Renal pelvis (tissue), 4 donors: ENCODE data around the gene ENDOU. TPM values are rescaled to one million over a fixed set of nuclear protein-coding genes. Genes with fewer than 3 reads are reported as not detected.
A peak's percentile ranks its signal among the peaks of the same experiment; 100 is the strongest.

Source experiments
- DNase-seq: peaks from one replicate; pipeline ENCODE4 v3.0.0-alpha.2; 2013
- polyA plus RNA-seq, 3 donors: library from polyadenylated mRNA; unstranded; fragments of 120-200 nt; gene quantifications; one replicate each; pipeline ENCODE4 v1.2.1, GENCODE V29; 2013; ENCODE audit not compliant: insufficient read length in 3 of 3

Gene ENDOU
- polyA plus RNA-seq, 3 donors: 0.26 to 0.48 (median 0.46) TPM

DNA sequence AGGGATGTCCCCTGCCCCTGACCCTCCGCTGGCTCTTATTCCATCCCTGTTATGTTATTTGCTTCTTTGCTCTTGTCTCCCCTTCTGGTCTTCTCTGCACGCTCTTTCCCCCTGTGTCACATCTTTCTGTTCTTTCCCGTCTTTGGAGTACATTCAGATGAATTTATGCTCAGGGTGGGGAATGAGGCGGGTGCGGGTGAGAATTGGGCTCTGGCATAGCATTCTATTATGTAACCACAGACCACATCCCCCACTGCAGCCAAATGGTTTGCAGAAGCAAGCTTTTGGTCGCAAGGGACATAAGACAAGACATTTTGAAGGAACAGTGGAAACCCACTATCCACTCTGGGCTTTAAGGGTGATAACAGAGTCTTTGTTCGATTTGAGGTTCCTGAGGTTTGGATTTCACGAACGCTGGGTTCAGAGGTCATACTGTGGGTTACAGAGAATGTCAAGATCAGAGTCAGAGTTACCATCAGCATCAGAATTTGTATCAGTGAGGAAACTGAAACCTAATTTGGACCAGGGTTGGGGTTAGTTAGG is 3.8 kb downstream of the ENDOU start:
- DNase-seq: no peak

GRCh38 chr12:47718531-47718930 is 6.8 kb downstream of the ENDOU start:
- no peak for DNase-seq

DNA sequence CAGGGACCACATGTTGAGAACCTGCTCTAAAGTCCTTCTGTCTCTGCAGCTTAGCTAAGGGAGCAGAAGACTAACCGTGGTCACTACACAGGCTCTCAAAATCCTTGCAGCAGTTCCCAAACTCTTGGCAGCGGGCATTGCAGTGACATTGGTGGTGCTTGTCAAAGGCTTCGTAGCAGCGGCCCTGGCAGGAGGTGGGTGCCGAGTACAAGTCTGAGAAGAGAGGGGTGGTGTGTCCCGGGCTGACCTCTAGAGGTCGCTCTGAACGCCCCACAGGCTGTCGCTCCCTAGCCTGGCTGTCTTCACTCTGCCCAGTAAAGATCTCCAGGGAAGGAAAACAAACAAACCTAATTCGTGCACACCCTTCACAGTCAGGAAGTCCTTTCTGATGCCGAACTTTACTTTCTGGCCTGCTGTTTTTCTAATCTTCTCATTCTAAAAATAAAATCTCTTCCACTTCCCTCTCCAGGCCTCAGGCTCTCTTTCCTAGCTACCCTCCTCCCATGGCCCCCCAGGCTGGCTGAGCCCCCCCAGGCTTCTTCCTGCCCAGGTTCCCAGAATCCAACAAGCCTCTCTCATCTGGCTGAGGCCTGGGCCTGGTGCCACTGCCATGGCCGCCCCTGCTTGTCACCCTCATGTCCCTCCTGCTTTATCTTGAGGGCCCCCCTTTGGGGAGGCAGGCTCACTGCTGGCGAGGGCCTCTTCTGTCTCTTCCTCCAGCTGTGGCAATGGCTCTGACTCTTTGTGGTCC is 7.7 kb downstream of the ENDOU start:
- peak; percentile 77 for DNase-seq

DNA sequence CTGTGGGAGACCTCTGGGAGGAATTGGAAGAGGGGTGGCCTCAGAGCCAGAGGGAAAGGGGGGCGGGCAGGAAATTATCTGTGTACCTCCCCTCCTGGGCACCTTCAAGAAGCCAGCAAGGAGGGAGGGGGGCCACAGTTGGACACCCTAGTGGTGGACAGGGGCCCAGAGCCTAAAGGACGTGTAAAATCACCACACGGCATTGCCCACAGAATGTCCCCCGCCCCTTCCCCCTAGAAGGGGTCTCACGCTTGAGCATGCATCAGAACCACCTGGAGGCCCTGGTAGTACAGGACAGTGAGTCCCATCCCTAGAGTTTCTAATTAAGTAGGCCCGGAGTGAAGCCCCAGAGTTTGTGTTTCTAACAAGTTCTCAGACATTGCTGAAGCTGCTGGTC is 8.2 kb downstream of the ENDOU start:
- DNase-seq: no peak

- no peak for DNase-seq
Measured at GRCh38 chr12:47715877-47716548, 9.3 kb downstream of the ENDOU start.

DNA sequence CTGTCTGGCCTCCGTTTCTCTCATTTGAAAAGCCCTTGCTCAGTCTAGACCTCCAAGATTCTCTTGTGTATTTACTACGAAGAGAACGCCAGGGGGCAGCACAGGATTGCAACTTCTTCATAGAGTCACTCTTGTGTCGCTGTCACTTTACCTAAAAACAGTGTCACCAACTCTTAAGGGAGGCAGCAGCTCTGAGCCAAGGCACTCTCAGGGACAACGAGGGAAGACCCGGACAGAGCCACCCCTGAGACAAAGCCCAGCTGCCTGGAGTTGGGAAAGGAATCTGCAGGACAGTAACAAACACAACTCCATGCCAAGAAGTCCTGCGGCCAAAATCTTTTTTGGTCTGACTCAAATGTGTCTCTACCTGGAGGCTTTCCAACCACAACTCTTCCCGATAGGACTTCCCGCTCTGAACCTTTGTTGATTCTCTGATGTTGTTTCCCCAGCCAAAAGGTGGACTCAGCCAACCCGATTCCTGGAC is 9.9 kb downstream of the ENDOU start:
- DNase-seq: peak; percentile 81

GRCh38 chr12:47714826-47715386 is 10.4 kb downstream of the ENDOU start:
- no peak for DNase-seq

GRCh38 chr12:47712171-47712570 is 13.1 kb downstream of the ENDOU start:
- no peak for DNase-seq

DNA sequence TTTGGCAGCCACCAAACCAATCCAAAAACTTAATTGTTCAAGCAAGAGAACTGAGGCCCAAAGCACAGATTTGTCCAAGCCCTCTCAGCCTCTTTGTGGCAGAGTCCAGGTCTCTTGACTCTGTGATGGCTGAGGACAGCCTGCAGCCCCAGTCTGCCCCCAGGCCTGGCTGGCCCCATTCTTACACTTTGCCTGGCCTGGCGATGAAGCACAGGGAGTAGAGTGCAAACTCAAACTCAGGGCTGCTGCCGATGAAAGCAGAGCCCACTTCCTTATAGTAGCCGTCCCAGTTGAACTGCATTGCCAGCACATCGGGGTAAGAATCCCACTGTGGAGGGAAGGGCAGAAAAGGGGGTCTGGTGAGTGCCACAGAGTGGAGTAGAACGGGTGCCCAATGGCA is 13.8 kb downstream of the ENDOU start:
- no peak for DNase-seq

DNA sequence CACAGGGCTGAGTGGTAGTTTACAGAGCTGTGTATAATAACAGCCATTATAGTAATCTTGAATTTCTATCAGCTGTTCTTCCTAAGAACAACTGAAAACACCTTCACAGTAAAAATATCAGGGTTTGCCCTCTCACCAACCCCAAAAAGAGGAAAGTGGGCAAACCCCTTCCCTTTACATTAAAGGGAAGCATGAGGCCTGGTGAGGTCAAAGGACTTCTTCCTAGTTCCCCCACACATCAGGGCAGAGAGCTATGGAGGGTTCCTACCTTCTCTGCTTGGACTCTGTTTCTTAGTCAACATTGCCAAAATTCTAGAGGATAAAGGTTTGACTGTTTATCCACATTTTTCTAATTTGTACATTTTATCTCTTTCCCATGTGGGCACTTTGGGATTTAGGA is 15.0 kb downstream of the ENDOU start:
- no peak for DNase-seq

DNA sequence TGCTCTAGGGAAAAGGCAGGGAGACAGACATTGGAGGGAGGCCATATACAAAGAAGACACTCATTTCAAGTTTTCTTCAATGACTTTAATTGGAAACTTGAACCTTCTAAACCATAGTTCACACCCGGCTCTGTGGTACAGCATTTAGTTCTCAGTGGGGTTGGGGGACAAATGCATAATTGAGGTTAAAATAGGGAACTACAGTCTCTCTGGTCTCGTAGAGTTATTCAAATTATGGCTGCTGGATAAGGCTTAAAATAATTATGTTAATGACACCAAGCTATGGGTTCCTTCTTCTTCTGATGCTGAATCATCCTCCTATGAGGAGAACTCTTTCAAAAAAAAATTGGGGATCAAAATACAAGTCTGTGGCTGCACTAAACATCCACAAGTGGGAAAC is 15.6 kb downstream of the ENDOU start:
- DNase-seq: no peak

DNA sequence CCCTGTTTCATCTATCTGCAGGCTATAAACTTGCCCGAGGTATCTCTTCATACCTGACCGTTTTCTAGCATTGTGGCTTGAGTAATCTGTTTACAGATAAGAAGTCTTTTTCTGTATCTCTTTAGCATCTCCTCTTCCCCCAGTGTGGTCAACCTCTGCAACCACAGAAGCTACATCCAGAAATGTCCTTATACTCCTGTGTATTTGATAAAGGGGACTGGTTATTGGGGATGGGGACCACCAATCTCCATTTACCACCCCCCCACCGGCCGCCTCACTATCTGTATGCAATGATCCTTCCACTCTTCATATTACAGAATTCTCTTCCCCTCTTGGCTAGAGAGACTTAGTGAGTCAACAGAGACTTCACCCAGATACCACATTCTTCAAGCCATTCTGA is 16.1 kb downstream of the ENDOU start:
- no peak for DNase-seq

GRCh38 chr12:47707905-47708543 is 17.3 kb downstream of the ENDOU start:
- no peak for DNase-seq

DNA sequence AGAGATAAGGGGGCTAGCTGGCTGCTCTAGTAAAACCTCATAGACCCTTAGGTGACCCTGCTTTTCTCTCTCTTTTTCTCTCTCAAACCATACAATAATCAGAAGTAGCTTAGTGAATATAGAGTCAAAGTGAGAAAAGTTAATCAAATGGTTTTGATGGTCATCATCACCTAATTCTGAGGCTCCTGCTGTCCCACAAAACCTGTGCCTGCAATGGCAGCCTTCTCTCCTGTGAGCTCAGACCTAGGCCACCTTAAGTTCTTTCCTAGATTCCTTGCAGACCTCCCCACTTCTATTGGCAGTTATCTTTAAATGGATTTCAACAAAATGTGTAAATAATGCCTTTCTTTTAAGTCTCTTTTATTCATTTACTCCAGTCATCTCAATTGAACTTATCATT is 17.9 kb downstream of the ENDOU start:
- no peak for DNase-seq

DNA sequence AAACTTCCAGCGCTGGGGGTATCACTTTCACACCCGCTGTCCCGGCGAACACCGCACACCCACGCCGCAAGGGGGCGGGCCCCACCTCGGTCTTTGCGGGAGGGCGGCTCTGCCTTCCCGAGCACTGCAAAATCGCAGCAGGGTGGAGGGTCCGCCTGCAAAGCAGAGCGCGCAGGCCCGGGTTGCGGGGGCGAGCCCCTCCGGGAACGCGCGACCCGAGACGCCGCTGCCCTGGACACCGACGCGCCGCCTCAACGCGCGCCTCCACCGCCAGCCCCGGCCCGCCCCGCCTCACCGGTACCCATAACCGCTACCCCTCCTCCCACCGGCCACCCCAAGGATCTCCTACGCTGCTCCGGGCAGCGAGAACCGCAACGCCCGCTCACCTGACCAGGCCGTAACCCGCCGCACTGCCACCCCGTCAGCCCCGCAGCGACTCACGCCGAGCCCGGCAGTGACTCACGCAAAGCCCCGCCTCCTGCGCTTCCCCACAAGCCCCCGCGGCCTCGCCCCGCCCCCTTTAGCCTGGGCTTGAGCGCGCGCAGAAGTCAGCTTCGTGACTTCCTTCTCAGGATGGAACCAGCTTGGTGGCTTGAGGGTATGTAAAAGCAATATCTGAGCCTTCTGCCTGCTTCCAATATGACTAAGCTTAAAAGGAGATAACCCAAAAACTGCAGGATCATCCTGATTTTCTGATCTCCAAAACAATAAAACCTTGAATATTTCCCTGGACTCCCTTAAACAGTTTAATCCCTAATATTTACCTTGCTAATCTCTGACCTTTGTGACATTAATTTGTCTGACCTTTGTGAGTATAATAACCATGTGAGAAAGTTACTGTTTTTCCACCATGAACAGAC is 19.5 kb downstream of the ENDOU start, which contains the start of gene RPAP3:
Gene RPAP3 (minus strand): TSS at position 465 of the 860 bp plus-strand sequence. CDS start 3,190 bp downstream, outside the sequence.
- DNase-seq: peak; percentile 94

DNA sequence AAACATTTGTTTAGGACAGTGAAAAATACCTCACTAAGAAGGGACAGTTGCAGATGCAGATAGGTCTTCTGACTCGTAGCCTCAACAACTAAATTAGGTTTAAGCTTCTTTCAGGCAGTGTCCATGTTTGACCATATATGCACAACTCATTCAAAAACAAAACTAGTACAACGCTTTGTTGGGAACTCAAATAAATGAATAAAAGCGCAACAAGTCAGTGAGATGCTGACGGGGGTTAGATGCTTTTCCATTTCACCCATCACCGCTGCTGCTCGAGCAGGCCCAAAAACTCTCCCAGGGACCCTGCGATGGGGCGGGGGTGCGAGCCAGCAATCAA is 20.1 kb downstream of the ENDOU start:
- no peak for DNase-seq

GRCh38 chr12:47704719-47705118 is 20.6 kb downstream of the ENDOU start:
- no peak for DNase-seq

DNA sequence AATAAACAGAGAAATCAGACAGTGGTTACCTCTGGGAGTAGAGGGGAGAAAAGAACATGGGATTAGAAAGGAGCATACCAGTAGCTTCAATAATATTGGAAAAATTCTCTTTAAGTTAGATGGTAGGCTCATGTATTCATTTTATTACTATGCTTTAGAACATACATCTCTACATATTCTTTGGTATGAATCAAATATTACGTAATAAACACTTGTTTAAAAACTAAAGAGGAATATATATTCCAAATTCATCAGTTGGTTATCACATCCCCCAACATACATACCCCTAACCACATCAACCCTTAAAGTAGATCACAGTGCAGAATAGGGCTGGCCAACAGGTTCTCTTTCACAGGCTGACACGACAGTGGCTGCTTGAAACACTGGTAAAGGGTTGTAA is 25.0 kb downstream of the ENDOU start:
- DNase-seq: no peak

DNA sequence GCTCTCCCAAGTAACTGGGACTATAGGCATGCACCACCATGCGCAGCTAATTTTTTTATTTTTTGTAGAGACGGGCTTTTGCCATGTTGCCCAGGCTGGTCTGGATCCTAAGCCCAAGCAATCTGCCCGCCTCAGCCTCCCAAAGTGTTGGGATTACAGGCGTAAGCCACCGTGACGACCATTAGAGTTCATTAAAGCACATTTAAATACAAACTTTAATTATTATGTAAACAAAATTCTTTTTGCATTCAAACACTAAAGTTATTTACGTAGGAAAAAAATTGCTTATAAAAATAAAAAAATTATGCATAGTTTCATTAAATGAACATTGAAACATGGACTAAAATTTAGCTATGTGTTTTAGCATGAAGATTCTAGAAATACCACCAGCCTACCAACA is 26.7 kb downstream of the ENDOU start:
- DNase-seq: no peak

- DNase-seq: no peak
Measured at GRCh38 chr12:47698055-47698454, 27.2 kb downstream of the ENDOU start.

GRCh38 chr12:47689215-47689614 is 36.1 kb downstream of the ENDOU start:
- no peak for DNase-seq
